GM18873 (cell line): ENCODE results near the gene CIART.
"Not testable (repeated sequence)": the region's sequence is repeated elsewhere in the genome, so short reads cannot be mapped to it uniquely, and the experiment has no call there.

ENCODE experiments used
- ATAC-seq: cut with Tn5 transposase; IDR thresholded peaks from one replicate; pipeline ENCODE4 v1.9.1; 2021; ENCODE audit warnings: mild to moderate bottlenecking, moderate library complexity, moderate number of reproducible peaks; ENCODE audit not compliant: unreplicated experiment, low FRiP score

CIART gene, protein sequence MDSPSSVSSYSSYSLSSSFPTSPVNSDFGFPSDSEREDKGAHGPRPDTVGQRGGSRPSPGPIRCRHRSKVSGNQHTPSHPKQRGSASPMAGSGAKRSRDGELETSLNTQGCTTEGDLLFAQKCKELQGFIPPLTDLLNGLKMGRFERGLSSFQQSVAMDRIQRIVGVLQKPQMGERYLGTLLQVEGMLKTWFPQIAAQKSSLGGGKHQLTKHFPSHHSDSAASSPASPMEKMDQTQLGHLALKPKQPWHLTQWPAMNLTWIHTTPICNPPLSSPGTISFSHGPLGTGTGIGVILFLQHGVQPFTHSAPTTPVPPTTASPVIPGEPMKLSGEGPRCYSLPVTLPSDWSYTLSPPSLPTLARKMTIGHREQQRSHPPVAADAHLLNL

DNA sequence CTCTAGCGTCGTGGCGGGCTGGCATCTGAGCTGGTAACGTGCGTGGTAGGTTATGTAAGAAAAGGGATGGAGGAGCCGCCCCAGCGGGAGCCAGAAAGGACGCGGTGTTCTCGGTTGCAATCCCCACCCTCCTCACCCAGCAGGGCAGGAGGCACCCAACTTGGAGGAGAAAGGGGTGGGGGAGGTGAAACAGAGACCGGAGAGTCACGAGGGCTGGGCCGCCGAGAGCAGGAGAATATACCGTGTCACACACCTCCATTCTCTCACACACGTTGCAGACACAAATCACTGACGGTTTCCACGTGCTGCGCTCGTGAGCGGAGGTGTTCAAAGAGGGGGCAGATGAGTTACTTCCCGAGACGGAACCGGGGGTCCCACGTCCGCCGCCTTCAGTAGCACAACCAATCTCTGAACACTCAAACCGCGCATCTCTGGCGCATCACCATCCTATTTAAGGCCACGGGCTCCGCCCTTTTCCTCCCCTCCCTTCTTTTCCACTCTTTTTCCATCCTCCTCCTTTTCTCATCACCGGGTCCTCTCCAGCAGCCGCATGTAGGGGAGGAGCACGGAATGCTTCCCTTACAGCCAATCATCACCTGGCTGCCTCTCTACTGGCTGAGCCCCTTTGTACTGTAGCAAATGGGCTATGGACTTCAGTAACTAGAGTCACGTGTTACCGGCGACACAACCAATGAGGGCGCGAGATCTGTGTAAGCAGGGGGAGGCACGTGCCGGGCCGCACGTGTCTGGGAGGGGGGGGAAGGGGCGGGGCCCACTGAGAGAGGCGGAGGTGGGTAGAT lies at the start of gene CIART:
CIART (plus strand) TSS at position 797 of the 800 bp plus-strand sequence. CDS start 714 bp downstream, outside the sequence.
- ATAC-seq: no peak

DNA sequence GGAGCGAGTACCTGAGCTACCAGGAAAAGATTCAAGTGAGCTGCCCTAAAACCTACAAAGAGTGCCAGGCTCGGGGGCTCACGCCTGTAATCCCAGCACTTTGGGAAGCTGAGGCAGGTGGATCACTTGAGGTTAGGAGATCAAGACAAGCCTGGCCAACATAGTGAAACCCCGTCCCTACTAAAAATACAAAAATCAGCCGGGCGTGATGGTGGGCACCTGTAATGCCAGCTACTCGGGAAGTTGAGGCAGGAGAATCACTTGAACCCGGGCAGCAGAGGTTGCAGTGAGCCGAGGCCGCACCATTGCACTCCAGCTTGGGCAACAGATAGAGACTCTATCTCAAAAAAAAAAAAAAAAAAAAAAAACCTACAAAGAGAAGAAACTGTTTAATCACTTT lies 49.4 kb upstream of the CIART start:
- not testable (repeated sequence) for ATAC-seq

DNA sequence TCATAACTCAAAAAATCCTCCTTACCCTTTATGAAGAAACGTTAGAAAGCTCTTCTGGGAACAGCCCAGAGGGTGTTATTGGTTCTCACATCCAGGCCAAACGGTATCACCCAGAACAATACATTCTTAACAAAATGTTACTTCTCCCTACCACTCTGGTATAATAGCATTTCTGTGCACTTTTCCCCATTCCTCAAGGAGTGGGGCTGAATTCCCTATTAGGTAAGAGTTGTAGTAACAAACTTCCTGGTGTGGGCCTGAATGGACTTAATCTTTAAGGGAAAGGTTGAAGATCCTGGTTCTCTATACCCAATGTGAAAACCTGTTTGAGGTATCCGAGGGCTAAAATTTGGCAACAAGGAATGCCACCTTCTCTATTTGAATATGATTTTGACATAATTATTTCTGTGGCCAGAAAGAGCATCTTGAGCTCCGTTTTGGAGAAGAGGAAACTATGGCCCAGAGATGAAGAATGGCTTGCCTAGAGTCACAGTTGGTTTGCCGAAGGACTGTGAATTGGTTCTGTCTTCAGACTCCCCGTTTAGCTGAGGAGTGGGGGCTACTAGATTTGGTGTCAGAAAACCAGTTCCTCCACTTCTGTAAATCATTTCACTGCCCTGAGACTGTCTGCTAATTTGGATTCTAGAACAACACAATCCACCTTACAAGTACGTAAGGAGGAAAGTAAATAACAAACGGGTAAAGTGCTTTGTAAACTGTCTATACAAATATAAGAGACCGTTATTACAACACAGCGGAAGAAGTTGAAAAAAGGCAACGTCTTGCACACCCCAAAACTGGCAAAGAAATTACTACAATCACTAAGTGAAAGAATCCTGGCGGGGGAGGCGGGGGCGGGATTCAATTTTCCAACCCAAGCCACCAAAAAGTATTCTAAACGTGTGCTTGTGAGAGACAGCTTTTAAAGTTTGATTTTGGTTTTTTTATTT lies 48.7 kb upstream of the CIART start:
- ATAC-seq: no peak

GRCh38 chr1:150234309-150234565 lies 48.1 kb upstream of the CIART start:
- no peak for ATAC-seq

DNA sequence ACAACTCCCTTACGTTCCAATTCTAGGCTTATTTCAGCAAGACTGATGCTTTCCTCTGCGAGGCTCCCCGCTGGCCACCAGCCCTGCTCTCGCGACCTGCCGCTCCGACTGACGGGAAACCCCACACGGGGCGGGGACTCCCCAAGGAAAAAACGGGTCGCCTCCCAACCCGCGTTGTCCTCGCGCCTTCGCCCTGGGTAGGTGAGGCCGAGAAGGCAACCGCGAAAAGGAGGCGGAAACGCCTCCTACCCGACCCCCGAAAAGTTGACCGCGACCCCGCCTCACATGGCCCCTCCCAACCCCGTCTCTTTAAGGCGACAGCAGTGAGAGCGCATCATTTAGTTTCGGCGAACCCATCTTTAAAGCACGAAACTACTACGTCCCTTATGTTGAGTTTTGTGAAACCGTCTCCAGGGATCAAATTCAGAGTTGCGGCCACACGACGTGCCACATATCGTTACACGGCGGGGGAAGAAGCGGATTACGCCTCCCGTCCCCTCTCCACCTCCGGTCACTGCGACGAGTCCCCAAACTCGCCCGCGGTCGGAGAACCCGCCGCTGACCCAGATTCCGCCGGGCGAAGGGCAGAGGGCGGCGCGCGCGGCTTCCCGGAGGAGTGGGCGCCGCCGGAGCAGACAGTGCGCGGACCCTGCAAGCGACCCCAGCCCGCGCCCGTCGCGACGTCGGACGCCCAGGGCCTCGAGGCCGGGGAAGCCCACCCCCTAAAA lies 47.6 kb upstream of the CIART start:
- peak; percentile 36 for ATAC-seq

- no peak for ATAC-seq
Measured at GRCh38 chr1:150235294-150235851, 47.0 kb upstream of the CIART start.

DNA sequence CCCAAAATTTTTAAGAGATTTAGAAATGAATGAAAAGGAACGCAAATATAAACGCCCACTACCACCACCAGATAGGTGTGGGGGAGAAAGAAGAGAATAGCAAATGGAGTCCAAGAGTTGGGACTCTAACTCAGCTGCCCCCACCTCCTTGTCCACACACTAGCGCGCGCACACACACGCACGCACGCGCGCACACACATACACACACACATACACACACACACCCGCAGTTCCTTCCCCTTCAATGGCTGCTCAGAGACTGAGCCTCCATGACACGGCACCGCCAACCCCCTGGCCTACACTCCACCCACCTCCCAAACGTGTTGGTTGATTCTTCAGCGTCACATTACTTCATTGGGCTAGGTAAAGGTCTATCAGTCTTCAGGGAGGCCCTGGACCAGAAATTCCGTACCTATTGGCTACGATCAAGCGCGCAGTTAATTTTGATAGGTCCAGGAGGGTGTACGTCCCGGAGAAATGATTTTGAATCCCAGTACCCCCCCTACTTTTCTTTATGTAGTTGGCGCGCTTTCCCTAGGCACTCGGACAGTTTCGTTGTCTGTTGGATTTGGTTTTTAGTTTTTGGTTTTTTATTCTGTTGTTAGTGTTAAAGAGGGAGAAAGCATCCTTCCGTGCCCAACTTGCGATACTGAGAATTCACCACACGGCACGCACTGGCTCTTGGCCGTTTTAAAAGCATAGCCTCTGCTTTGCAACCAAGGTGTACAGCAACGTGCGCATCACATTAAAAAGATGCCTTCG lies 46.3 kb upstream of the CIART start, which contains the start of gene ANP32E:
ANP32E (minus strand) TSS at position 261 of the 762 bp plus-strand sequence. CDS start 326 bp downstream, outside the sequence.
- ATAC-seq: peak; percentile 88

- peak; percentile 1 for ATAC-seq
Measured at GRCh38 chr1:150236614-150237100, 45.7 kb upstream of the CIART start.

GRCh38 chr1:150237176-150237575 lies 45.2 kb upstream of the CIART start:
- not testable (repeated sequence) for ATAC-seq

DNA sequence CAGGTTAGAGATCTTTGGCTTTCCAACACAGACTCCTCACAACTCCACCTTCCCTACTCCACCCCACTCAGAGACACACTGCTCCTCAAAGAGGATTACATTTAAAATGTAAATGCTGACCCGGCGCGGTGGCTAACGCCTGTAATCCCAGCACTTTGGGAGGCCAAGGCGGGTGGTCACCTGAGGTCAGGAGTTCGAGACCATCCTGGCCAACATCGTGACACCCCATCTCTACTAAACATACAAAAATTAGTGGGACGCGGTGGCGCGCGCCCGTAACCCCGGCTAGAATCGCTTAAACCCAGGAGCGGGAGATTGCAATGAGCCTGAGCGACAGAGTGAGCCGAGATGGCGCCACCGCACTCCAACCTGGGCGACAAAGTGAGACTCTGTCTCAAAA lies 44.6 kb upstream of the CIART start:
- no peak for ATAC-seq

DNA sequence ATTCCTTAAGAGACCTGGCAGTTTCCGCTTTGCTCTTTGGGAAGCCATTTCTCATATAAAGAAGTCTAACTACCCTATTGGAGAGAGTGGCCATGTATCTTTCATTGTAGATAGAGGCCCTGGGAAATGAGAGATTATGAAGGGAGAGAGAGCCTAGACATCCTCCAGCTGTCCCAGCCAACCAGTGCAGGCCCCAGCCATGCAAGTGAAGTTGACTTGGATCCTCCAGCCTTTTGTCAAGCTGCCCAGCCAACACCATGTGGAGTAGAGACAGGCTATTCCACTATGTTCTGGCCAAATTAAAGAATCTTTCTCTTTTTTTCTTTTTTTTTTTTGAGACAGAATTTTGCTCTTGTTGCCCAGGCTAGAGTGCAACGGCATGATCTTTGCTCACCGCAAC lies 39.4 kb upstream of the CIART start:
- no peak for ATAC-seq

DNA sequence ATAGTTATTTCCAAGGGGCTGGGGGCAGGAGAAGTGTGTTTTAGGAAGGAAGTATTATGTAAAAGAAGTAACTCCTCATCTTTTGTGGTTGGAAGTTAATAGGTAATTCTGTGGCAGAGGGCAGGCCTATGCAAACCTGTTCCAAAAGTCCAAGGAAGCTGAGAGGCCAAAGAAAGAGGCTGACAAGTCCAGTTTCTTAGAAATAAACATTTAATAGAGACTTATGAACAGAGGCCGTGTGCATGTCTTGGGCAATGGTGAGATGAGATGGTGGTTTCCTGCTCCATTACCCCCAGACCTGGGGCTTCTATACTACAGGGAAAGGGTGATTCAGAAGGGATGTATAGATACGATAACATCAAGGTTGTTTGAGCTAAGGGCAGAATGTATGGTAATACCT lies 32.4 kb upstream of the CIART start:
- no peak for ATAC-seq

- ATAC-seq: no peak
Measured at GRCh38 chr1:150256198-150256553, 26.2 kb upstream of the CIART start.

GRCh38 chr1:150256554-150257341 lies 25.6 kb upstream of the CIART start:
- ATAC-seq: no peak

GRCh38 chr1:150257624-150258585 lies 24.4 kb upstream of the CIART start, which contains the start of gene CA14:
Gene CA14, plus strand, starts transcription at chr1:150257774. Its CDS starts 355 bp downstream, at chr1:150258129.
- no peak for ATAC-seq

DNA sequence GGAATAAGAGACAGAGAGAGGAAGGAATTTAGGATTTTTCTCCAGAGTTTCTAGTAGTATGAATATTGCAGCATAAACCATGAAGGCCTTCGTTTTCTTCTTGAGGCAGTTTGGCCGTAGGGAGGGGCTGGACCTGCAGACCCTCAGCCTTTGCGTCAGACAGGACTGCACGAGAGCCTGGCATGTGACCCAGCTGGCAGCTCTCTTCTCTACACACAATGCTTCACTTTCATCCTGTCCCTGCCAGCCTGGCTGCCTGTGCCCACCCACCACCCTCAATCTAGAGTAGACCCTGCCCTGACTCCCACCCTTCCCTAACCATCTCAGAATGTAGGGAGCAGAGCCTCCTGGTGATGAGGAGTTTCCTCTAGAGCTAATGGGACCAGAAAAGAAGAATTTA lies 23.1 kb upstream of the CIART start:
- no peak for ATAC-seq
